GM06990 (cell line): ENCODE data around the gene APPL1.

Source experiments
- DNase-seq: peaks from one replicate; pipeline ENCODE4 v3.0.0-alpha.2; 2011; ENCODE audit not compliant: insufficient read length; ENCODE audit errors: extremely low read depth
- H3K27me3 ChIP-seq: replicated peaks from 2 replicates; pipeline ENCODE4 v1.6.0; 2011; ENCODE audit warnings: low read length; ENCODE audit not compliant: control insufficient read depth, insufficient read depth
- H3K36me3 ChIP-seq: 2 replicates; pipeline ENCODE4 v1.5.1; 2011; ENCODE audit warnings: low read length; ENCODE audit not compliant: control insufficient read depth, insufficient read depth
- H3K4me3 ChIP-seq: replicated peaks from 2 replicates; pipeline ENCODE4 v1.5.1; 2011; ENCODE audit warnings: low read depth, mild to moderate bottlenecking, control low read depth, low read length
- CTCF ChIP-seq: IDR thresholded peaks from 2 replicates; pipeline ENCODE4 v1.5.1; 2011; ENCODE audit warnings: low read length, control low read depth, mild to moderate bottlenecking, inconsistent platforms; ENCODE audit not compliant: insufficient read depth, poor library complexity, severe bottlenecking

Gene APPL1

GRCh38 chr3:57274845-57275244, 47.3 kb downstream of the APPL1 start:
- DNase-seq: no peak
- Histone ChIP-seq H3K36me3 (no peaks in the 10 kb centered on the region; the same call in 1 of the 2 replicates), H3K4me3 (no peak overlapping the region), H3K27me3 (no peaks in the 10 kb centered on the region)
- no peak for TF ChIP-seq CTCF

GRCh38 chr3:57275393-57275792, 47.9 kb downstream of the APPL1 start:
- no peaks in the 10 kb centered on the region for H3K27me3 ChIP-seq
- no peak overlapping the region for H3K4me3 ChIP-seq
- no peak for TF ChIP-seq CTCF
- no peaks in the 10 kb centered on the region; the same call in 1 of the 2 replicates for H3K36me3 ChIP-seq
- no peak for DNase-seq

GRCh38 chr3:57278237-57278636, 50.7 kb downstream of the APPL1 start:
- DNase-seq: no peak

GRCh38 chr3:57279685-57280084, 52.2 kb downstream of the APPL1 start:
- H3K36me3 ChIP-seq: no peaks in the 10 kb centered on the region; the same call in 1 of the 2 replicates
- H3K4me3 ChIP-seq: no peak overlapping the region
- no peak for TF ChIP-seq CTCF
- H3K27me3 ChIP-seq: no peaks in the 10 kb centered on the region
- DNase-seq: no peak

More at GRCh38 chr3:57278237-57278636, 50.7 kb downstream of the APPL1 start:
- H3K4me3 ChIP-seq: no peak overlapping the region
- no peaks in the 10 kb centered on the region; the same call in 1 of the 2 replicates for H3K36me3 ChIP-seq
- TF ChIP-seq CTCF: no peak
- H3K27me3 ChIP-seq: no peaks in the 10 kb centered on the region

GRCh38 chr3:57281715-57282114, 54.2 kb downstream of the APPL1 start:
- Histone ChIP-seq H3K27me3 (no peaks in the 10 kb centered on the region), H3K36me3 (no peaks in the 10 kb centered on the region; the same call in 1 of the 2 replicates), H3K4me3 (no peak overlapping the region)
- TF ChIP-seq CTCF: no peak
- no peak for DNase-seq

- DNase-seq: no peak
- no peak for TF ChIP-seq CTCF
- Histone ChIP-seq H3K4me3 (no peak overlapping the region), H3K36me3 (no peaks in the 10 kb centered on the region; the same call in 1 of the 2 replicates), H3K27me3 (no peaks in the 10 kb centered on the region)
Measured at GRCh38 chr3:57283334-57283733, 55.8 kb downstream of the APPL1 start.
